GM18517 (cell line): ENCODE measurements around the gene CRIM1.

Source experiments
- ATAC-seq: cut with Tn5 transposase; IDR thresholded peaks from one replicate; pipeline ENCODE4 v1.9.1; 2021; ENCODE audit warnings: mild to moderate bottlenecking, moderate library complexity; ENCODE audit not compliant: unreplicated experiment

CRIM1 gene

DNA sequence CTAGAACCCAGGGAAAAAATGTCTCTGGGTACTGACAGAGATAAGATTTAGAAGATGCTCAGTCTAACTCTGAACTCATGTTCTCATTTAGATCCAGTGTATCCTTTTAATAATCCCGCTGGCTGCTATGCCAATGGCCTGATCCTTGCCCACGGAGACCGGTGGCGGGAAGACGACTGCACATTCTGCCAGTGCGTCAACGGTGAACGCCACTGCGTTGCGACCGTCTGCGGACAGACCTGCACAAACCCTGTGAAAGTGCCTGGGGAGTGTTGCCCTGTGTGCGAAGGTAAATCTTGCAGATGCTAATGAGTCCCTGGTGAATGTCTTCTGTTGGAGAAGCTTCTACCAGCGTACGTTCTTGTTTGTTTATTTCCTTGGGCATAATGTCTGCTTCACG lies 123.8 kb downstream of the CRIM1 start:
- no peak for ATAC-seq

DNA sequence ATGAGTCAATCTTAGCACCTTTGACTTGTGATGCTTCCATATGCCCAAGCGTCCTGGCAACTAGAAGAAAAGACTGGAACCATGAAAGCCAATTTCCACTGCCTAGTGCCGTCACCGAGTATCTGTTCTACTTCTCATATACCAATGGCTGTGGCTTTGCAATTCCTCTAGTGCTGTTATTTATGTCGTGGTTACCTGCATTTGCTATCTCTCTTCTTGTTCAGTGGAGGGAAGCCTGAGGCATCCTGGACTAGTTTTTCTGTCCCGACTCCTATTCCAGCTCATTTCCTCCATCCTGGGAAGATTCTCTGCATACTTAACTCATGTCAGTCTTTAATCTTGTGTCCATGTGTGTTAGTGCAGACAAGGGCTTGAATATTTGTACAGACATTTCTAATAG lies 124.5 kb downstream of the CRIM1 start:
- ATAC-seq = no peak

DNA sequence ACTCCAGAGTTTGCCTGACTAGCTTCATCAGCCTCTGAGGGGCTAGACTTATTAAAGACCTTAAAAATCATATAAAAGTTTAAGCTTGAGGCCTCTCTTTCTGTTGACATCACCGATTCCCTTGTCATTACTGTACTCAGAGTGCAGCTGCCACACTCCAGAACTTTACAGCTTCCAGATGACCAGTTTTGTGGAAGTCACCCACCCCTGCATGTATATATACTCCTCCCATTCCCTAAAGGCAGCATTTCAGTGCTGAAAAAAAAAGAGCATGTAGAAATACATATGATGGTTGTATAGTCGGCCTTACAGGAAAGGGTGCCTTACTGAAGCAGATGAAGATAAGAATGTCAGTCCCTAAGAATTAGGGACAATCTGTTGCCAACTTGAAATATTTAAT lies 125.1 kb downstream of the CRIM1 start:
- no peak for ATAC-seq

DNA sequence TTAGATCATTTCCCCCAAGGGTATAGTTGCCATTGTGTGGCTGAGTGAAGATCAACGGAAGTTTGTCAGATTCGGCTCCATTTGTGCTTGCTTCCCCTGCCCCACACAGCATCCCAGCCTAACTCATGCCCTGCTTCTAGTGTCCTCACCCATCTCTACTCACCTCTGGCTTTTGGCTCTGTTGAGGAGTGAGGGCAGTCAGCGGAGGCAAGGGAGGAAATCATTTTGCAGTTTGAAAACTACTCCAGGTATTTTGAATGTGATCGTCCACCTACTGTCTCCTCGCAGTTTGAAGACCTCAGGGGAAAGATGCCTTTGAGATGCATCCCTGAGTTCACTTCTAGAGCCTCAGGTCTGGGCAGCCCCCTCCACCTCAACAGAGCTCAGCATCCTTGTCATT lies 126.1 kb downstream of the CRIM1 start:
- no peak for ATAC-seq

DNA sequence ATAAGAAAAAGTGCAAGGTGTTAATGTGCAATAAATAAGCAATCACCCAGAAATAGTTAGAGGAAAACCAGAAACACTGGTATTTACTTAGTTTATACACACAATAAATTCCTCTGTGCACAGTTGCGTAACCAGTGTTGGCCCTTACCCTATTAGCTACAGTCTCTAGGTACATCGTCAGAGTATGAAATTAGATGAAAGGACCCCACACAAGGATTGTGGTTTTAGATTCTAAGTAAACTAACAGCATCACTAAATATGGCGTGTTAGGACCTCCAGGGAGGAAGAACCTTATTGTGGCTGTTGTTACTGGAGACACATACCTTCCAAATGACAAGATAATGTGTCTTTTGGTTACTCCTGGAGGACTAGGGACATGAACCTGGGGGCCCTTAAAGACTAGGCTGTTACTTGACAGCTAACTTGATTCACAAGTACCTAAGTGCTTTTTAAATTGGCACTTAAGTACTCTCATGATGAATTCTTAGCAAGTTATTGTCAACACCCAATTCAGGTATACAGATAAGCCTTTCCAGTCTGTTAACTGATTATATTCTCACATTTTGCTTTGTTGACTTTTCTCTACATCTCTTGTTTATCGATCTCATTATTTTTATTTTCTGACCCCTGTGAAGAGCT lies 127.1 kb downstream of the CRIM1 start:
- no peak for ATAC-seq

DNA sequence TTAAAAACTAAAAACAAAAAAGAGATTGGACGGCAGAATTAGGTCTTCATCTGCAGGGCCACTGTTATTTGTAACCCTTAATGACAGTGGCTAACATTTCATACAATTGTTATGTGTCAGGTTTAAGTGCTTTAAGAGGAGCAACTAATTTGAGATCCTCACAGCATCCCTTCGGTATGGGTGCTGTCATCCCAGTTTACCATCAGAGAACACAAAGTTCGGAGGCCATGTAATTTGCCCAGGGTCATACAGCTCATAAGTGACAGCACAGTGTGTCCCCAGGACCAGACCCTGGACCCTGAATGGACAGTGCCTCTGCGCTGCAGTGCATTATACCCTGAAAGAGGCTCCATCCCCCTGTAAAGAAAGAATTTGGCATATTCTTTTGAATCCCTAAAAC lies 127.7 kb downstream of the CRIM1 start:
- ATAC-seq = no peak

DNA sequence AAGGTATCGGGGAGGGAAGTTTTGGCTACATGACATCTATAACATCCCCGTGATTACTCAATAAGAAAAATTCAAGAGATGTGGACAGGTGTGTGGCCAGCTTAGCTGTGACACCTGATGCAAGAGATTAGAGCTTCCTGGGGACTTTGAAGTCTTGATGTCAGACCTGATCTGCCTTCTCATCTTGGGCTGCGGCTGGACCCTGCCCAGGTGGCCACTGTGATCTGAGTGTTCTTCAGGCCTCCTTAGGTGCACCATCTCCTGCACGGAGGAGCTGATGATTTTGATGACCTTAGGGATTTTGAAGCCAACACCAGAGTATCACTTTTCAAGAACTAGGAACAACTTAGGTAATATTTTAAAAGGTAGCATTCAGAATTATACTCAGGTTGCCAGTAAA lies 128.9 kb downstream of the CRIM1 start:
- no peak for ATAC-seq

DNA sequence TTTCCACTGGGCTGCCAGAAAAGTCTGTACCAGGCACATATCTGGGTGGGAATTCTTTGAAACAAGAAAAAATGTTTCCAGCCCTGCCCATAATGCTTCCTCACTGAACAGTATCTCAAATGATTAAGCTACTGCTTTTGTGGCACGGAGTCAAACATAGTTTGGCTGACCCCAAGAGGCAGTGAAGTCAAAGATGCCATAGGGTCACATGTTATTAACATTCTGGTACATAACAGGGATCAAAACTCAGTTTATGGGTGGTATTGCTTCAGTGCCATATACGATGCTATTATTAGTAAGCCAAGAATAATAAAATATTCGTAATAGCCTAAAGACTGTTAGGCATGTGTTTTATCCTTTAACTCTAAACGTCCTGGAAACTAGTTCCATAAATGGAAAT lies 129.9 kb downstream of the CRIM1 start:
- no peak for ATAC-seq

DNA sequence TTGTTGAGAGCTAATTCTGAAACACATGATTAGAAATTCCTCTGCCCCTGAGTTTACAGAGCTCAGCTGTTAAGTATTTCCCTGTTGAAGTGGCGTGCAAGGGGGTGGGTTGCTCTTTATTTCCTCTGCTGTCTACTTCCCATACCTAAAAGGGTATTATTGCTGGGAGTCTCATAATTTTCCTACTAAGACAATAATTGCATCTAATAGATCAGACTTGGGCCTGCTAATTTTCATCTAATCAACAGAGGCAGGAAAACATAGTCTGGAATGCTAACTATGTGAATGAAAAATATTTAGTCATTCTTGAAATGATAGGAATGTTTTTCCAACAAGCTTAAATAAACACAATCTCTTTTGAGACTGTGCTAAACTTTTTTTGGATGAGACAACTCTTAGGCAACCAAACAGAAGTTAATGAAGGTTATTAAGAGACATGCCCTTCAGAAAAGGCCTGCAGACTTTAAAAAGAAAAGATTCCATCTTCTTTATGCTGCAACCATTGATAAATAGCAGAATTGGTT lies 131.0 kb downstream of the CRIM1 start:
- ATAC-seq = no peak

DNA sequence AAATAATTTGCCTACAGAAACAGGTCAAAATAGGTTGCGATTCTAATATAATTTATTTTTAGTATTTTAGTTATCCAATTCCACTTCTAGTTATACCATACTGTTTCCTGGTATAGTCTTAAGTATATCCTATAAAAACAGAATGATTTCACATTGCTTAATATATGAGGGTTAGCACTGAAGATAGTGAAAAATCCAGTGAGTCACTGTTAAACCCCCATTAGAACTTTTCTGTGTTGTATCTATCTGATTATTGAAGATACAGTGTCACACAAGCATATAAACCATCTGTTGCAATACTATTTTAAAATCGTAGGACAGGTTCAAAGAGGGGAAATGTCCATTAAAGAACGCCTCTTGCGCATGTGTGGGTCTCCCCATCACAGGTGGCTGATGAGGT lies 132.4 kb downstream of the CRIM1 start:
- ATAC-seq = no peak

DNA sequence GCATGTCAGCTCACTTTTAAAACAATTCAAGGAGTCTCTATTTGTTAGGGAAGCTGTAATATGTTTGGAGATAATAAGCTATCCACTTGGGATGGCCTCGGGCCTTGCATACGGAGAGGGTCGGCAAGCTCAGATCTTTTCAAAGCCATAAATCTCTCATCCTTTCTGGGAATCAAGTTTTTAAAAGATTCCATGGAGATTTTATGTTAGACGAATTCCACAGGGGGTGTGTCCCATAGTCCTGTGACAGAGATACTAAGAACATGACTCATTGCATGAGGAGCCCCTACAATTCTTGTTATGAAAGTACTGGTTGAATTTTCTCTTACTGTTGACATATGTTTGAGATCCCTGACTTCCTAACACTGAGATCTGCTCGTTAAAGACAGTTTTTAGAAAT lies 133.7 kb downstream of the CRIM1 start:
- no peak for ATAC-seq

DNA sequence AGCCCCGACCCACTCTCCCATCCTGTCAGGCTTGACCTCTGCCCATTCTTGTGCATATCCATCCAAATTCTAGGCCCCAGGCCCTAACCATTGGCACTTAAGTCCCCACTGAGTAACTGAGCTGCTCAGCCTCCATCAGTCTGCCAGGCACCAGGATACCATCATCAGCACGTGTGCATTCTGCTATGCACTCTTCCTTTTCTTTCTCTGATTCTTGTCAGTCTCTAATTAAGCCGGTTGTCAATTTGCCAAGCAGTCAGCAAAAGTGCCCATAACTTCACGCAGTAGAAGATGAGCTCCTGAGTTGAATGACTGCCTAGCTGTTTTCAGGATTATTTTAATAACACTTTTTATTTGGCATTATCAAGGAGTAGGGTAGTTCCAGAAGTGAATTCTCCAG lies 135.2 kb downstream of the CRIM1 start:
- ATAC-seq = no peak

DNA sequence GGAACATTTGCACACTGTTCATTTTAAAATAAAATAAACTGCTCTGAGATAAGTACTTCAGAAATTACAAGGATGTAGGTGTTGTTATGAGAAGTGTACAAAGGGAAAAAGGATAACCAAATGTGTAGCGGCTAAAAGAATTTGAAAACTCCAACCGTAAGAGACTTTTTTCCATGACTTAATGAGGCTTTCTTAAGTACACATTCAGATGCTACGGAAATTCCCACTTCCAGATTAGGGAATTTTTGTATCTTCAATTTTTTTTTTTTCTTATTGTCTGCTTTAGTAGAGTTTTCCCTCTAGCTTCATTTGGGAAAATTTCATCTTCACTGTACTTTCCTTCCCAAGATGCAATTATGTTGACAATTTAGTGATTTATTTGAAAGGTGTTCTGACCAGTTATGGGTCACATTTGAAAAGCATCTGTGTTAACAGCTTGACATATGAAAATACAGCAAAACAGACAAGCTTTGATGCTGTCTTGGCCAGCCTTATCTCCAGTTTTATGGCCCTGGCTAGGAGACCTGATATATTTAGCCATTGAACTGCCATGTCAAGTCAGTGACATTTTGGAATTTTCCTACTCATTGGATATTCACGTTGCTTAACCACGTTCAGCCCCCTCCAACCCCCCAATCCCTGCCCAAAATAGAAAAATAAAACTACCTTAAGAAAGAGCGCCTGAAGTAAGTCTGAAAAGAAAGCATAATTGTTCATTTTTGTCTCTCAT lies 136.8 kb downstream of the CRIM1 start:
- ATAC-seq = no peak

DNA sequence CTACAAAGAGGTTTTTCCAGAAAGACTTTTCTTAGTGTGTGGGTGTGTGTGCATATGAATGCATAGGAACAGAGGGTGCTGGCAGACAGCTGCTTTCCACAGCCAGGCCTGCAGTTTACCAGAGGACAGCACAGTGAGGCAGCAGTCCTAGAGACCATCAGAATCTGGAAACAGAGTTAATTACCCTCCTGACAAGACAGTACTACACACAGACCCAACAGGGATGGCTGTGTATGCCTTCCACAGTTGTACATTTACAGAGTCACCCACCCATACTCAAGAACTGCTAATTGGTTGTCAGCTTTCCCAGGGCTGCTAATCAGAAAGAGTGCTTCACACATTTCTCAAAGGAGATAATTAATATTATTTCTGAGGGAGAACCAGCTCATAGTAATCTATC lies 137.7 kb downstream of the CRIM1 start:
- ATAC-seq = no peak

DNA sequence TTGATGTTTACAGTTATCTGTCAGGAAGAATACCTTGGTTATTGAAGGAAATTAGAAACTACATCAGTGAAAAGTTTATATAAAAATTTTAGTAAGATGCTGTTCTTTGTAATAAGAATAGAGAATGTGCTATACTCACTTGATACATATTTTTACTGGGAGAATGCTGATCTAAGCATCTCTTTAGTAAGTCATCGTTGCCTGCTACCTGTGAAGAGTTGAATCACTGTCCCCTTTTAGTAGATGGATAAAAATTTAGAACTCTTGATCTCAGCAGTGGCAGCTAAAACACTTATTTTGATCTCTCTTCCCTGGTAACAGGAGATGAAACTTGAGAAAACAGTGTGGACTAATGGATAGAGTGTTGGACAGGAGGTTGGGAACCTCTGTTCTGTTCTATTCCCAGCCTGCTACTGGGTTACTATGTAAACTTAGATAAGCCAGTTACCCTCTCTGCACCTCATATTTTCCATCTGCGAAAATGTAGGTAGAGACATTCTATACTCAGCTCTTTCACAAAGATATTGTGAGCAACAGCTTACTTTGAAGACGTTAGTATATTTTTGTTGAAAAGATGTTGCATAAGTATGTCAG lies 142.1 kb downstream of the CRIM1 start:
- ATAC-seq = no peak

DNA sequence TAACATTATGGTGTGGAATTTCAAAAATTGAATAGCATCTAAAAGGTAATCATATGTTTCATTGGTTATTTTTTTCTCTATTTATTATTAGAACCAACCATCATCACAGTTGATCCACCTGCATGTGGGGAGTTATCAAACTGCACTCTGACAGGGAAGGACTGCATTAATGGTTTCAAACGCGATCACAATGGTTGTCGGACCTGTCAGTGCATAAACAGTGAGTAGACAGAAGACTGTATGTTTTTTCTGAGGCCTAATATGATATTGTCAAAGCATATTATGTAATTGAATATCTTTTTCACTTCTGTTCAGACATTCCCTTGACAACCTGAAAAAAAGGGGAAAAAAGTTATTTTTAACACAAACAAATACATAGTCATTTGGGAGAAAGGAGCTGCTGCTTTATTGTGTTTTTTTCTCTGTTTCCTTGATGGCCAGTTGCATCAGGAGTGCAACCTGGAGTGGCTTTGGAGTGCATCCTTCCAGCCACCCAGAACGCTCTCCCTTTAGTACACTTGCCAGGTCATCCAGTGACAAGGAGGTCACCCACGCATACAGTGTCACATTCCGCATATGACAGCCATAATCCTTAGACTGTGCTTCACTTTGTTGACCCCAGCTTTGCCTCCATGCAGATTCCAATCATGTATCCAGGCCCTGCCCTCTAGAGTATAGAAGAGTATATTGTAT lies 143.7 kb downstream of the CRIM1 start:
- ATAC-seq = no peak

DNA sequence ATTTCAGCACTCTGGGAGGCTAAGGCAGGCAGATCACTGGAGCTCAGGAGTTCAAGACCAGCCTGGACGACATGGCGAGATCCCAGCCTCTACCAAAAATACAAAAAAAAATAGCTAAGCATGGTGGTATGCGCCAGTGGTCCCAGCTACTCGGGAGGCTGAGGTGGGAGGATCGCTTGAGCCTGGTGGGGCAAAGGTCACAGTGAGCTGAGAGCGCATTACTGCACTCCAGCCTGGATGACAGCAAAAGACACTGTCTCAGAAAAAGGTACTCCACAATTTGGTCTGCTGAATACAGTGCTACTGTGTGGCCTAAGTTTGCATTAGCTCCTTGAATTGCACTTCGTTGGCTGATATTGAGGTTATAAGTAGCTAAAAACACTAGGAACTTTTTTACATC lies 144.5 kb downstream of the CRIM1 start:
- no peak for ATAC-seq

DNA sequence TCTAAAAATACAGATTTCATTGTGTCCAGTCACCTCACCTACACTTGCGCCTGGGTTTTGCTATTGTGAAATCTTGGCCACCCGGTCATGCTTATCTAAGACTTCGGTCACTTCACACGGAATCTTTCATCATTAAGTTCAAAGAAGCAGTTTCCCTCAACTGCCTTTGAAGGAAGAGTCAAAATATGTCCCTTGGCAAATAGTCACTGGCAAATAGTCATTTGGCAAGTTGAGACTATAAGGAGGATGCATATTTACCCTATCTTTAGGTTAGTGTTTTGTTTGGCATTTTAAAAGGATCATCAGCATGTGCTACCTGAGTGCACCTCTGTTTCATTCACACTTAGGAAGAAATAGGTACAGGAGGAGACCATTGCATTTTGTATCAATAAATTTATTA lies 146.5 kb downstream of the CRIM1 start:
- ATAC-seq = no peak

DNA sequence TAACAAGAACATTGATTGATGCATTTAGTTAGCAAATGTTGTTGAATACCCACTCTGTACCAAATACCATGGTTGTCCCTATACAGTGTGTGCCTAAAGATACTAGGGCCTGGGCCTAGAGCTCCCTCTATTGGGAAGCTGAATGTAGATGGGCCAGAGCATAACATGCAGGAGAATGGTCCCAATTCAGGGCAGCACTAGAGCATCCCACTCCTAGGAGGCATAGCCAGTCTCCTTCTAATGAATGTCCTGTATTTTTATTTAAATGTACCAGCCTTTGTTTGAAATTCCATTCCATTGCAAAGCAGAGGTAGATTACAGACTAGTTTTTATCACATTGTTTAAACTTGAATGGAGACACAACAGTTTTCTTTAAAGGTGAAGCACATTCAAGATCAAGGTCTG lies 151.8 kb downstream of the CRIM1 start:
- peak; percentile 93 for ATAC-seq

DNA sequence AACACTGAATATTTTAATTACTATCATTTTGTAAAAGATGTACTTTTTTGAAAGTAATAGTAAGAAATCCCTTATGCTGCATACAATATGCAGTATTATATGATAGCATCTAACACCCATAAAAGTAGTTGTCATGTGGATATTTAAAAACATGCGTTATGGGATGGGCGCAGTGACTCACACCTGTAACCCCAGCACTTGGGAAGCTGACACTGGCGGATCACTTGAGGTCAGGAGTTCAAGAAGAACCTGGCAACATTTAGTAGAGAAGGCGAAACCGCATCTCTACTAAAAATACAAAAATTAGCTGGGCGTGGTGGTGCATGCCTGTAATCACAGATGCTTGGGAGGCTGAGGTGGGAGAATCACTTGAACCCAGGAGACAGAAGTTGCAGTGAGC lies 153.5 kb downstream of the CRIM1 start:
- no peak for ATAC-seq

DNA sequence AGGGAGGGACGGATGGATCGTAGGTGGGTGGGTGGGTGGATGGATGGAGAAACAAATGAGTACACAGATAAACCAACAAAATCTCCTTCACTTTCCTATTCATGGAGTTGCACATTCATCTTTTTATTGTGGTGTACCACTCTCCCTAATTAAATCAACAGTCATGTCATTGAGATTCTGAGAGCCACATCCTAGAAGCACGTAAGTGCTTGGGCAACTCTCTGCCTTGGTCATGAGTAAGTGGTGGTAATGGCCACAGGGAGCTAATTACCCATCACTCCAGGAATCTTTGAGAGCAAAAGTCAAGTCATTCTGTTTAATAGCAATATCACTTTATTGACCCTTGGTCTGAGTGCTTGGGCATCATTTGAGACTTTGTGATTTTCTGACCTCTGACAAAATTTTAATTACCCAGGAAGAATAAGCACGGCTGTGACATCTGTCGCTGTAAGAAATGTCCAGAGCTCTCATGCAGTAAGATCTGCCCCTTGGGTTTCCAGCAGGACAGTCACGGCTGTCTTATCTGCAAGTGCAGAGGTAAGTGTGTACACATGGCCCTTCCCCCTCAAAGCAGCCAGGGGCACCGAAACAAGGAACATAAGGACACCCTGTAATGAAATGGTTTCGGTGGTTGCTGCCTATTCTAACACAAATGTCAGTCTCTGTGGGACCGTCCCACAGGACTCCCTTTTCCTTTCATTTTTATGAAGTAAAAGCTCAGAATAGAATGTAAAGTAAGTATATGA lies 156.5 kb downstream of the CRIM1 start:
- no peak for ATAC-seq
